IMR-90 (cell line): Measurements from ENCODE around the gene C1orf105. TPM values are rescaled to one million over a fixed set of nuclear protein-coding genes. Genes with fewer than 3 reads are reported as not detected.

Experiments
- ATAC-seq: fragments of 200-7000 bp; cut with Tn5 transposase; 2 replicates; pipeline ENCODE4 v1.9.1; 2020; ENCODE audit warnings: low read depth, mild to moderate bottlenecking, moderate library complexity
- BruUV-seq: library from RNA; stranded (reverse); fragments of 400-500 nt; replicated peaks from 2 replicates; lab custom pipeline; 2021; lab: Mats Ljungman, UMichigan
- CTCF ChIA-PET: fragments of 300-600 bp; formaldehyde crosslinking; extraction: SDS; loops from one replicate; lab custom pipeline; 2021; ENCODE audit warnings: antibody characterized with exemption; lab: Yijun Ruan, JAX
- POLR2A ChIA-PET: fragments of 300-600 bp; sonication (Branson Sonifier 250); formaldehyde crosslinking; loops from one replicate; lab custom pipeline; 2022; ENCODE audit warnings: antibody characterized with exemption; ENCODE audit not compliant: unreplicated experiment; lab: Charles Lee
- DNase-seq: peaks from one replicate; pipeline ENCODE4 v3.0.0; 2013
- H2AFZ ChIP-seq: replicated peaks from 2 replicates; pipeline ENCODE3; 2013; ENCODE audit warnings: low read length, mild to moderate bottlenecking; ENCODE audit not compliant: poor library complexity
- H2AK5ac ChIP-seq: 2 replicates; pipeline ENCODE4 v1.6.1; 2013; ENCODE audit warnings: low read depth, low read length, inconsistent platforms
- H2AK9ac ChIP-seq: replicated peaks from 2 replicates; pipeline ENCODE3; 2013; ENCODE audit warnings: mild to moderate bottlenecking, low read depth, low read length, moderate library complexity; ENCODE audit not compliant: poor library complexity
- H2BK120ac ChIP-seq: 2 replicates; pipeline ENCODE4 v1.6.1; 2013; ENCODE audit warnings: low read depth, low read length, inconsistent platforms
- H2BK15ac ChIP-seq: 3 replicates; pipeline ENCODE4 v1.6.1; 2013; ENCODE audit warnings: low read depth, low read length, inconsistent platforms
- H2BK20ac ChIP-seq: 2 replicates; pipeline ENCODE4 v1.6.1; 2013; ENCODE audit warnings: low read depth, mild to moderate bottlenecking, inconsistent platforms, low read length, moderate library complexity
- H2BK5ac ChIP-seq: 2 replicates; pipeline ENCODE4 v1.6.1; 2013; ENCODE audit warnings: mild to moderate bottlenecking, low read depth, low read length, inconsistent platforms; ENCODE audit not compliant: poor library complexity, severe bottlenecking
- H3K14ac ChIP-seq: replicated peaks from 2 replicates; pipeline ENCODE4 v1.6.1; 2013; ENCODE audit warnings: low read depth, low read length, inconsistent platforms
- H3K18ac ChIP-seq: 2 replicates; pipeline ENCODE4 v1.6.1; 2013; ENCODE audit warnings: low read depth, low read length, control low read depth
- H3K23ac ChIP-seq: 2 replicates; pipeline ENCODE4 v1.6.1; 2013; ENCODE audit warnings: low read depth, low read length, inconsistent platforms
- H3K27ac ChIP-seq: 2 replicates; pipeline ENCODE4 v1.5.1; 2013; ENCODE audit warnings: mild to moderate bottlenecking, control low read depth, low read length; ENCODE audit not compliant: insufficient read depth
- H3K27me3 ChIP-seq: 2 replicates; pipeline ENCODE4 v1.6.1; 2013; ENCODE audit warnings: low read length; ENCODE audit not compliant: control insufficient read depth, insufficient read depth
- H3K36me3 ChIP-seq: 2 replicates; pipeline ENCODE4 v1.6.1; 2013; ENCODE audit warnings: low read length, mixed read lengths; ENCODE audit not compliant: control insufficient read depth, insufficient read depth
- H3K4ac ChIP-seq: 2 replicates; pipeline ENCODE4 v1.6.1; 2013; ENCODE audit warnings: low read depth, low read length, inconsistent platforms
- H3K4me1 ChIP-seq: 2 replicates; pipeline ENCODE4 v1.6.1; 2013; ENCODE audit warnings: low read length, mixed read lengths; ENCODE audit not compliant: control insufficient read depth, insufficient read depth
- H3K4me2 ChIP-seq: 2 replicates; pipeline ENCODE4 v1.6.1; 2013; ENCODE audit warnings: low read depth, mild to moderate bottlenecking, control low read depth, low read length, moderate library complexity
- H3K4me3 ChIP-seq: 2 replicates; pipeline ENCODE4 v1.5.1; 2013; ENCODE audit warnings: low read depth, mild to moderate bottlenecking, control low read depth, low read length, moderate library complexity; ENCODE audit not compliant: insufficient read depth
- H3K56ac ChIP-seq: 2 replicates; pipeline ENCODE4 v1.6.1; 2013; ENCODE audit warnings: low read length, inconsistent platforms; ENCODE audit not compliant: insufficient read depth; ENCODE audit errors: extremely low read depth
- H3K79me1 ChIP-seq, 2 experiments: 2 replicates each; pipeline ENCODE4 v1.6.1; 2013; ENCODE audit warnings: low read length in 2 of 2, inconsistent platforms in 1 of 2, low read depth in 1 of 2
- H3K9ac ChIP-seq: 2 replicates; pipeline ENCODE4 v1.6.1; 2013; ENCODE audit warnings: low read depth, low read length, control low read depth
- H3K9me1 ChIP-seq: 2 replicates; pipeline ENCODE4 v1.6.1; 2013; ENCODE audit warnings: low read length, inconsistent platforms; ENCODE audit not compliant: insufficient read depth
- H3K9me3 ChIP-seq: 2 replicates; pipeline ENCODE4 v1.6.1; 2013; ENCODE audit warnings: low read length; ENCODE audit not compliant: control insufficient read depth, insufficient read depth
- H4K20me1 ChIP-seq: 2 replicates; pipeline ENCODE4 v1.6.1; 2013; ENCODE audit warnings: low read length, inconsistent platforms; ENCODE audit not compliant: insufficient read depth
- H4K5ac ChIP-seq: 2 replicates; pipeline ENCODE4 v1.6.1; 2013; ENCODE audit warnings: mild to moderate bottlenecking, low read depth, low read length, control low read depth
- H4K8ac ChIP-seq, 2 experiments: 2 replicates each; pipeline ENCODE4 v1.6.1; 2013; ENCODE audit warnings: low read depth in 2 of 2, low read length in 2 of 2, control low read depth in 1 of 2, inconsistent platforms in 1 of 2
- H4K91ac ChIP-seq: 2 replicates; pipeline ENCODE4 v1.6.1; 2013; ENCODE audit warnings: low read depth, low read length, inconsistent platforms; ENCODE audit not compliant: insufficient read depth
- MAFK ChIP-seq: IDR thresholded peaks from 2 replicates; pipeline ENCODE4 v1.6.1; 2012; ENCODE audit warnings: low read depth, low read length, improper control_type of control experiment
- RFX5 ChIP-seq: IDR thresholded peaks from 2 replicates; pipeline ENCODE4 v1.8.0; 2012; ENCODE audit warnings: low read depth, mild to moderate bottlenecking, low read length, moderate library complexity
- SMC3 ChIP-seq: fragments of 150-350 bp; IDR thresholded peaks from 2 replicates; pipeline ENCODE4 v1.6.1; 2016; ENCODE audit warnings: low read depth, mild to moderate bottlenecking, antibody characterized with exemption, low read length, moderate library complexity
- WGBS, 2 experiments: methylation state at CpG; one replicate each; pipeline versions ENCODE4 v1.1.5 to v1.1.7; 2013; ENCODE audit warnings: missing lambda C conversion rate in 2 of 2; ENCODE audit not compliant: insufficient read length in 1 of 2; ENCODE audit errors: extremely low coverage in 2 of 2; 5-methylcytosine and 5-hydroxymethylcytosine counted together
- dilution Hi-C: fragments of 300-500 bp; cut with HindIII; formaldehyde crosslinking; loops from one replicate; pipeline ENCODE4 v1.14.3; 2018; ENCODE audit warnings: low sequenced_read_pairs; ENCODE audit not compliant: unreplicated experiment
- in situ Hi-C: fragments of 300-500 bp; cut with MboI; formaldehyde crosslinking; loops from 3 replicates; pipeline ENCODE4 v1.14.3; 2019; ENCODE audit warnings: low sequenced_read_pairs, inconsistent platforms, mixed read lengths
- intact Hi-C: fragments of 100-400 bp; cut with micrococcal nuclease; formaldehyde crosslinking; loops from 2 replicates; pipeline ENCODE4 v1.10.0; 2022
- polyA plus RNA-seq, 3 experiments: library from polyadenylated mRNA; depleted of rRNA; stranded (reverse); fragments of >200 nt; gene quantifications; 2 replicates each; pipeline ENCODE4 v1.2.3, GENCODE V29; 2012; ENCODE audit warnings: low replicate concordance in 1 of 3
- total RNA-seq: library from RNA; depleted of rRNA; stranded (reverse); fragments of >200 nt; gene quantifications from 2 replicates; pipeline ENCODE4 v1.2.3, GENCODE V29; 2012
- TF ChIP-seq, protein P1 (sequence below): fragments of 150-350 bp; IDR thresholded peaks from 2 replicates; pipeline ENCODE4 v1.6.1; 2016; ENCODE audit warnings: low read depth, mild to moderate bottlenecking, low read length, moderate library complexity, borderline replicate concordance
- TF ChIP-seq, protein P2 (sequence below): fragments of 150-350 bp; IDR thresholded peaks from 2 replicates; pipeline ENCODE4 v1.6.1; 2017; ENCODE audit warnings: mild to moderate bottlenecking, antibody characterized with exemption, low read length, low read depth
- TF ChIP-seq, protein P3 (sequence below): conservative IDR thresholded peaks from 2 replicates; pipeline ENCODE4 v1.5.1; 2012; ENCODE audit warnings: mild to moderate bottlenecking, low read depth, low read length, improper control_type of control experiment

C1orf105 gene
- total and polyA plus RNA-seq, 2 of the 4 experiments (the other 2 are of a cell fraction) = not detected

DNA sequence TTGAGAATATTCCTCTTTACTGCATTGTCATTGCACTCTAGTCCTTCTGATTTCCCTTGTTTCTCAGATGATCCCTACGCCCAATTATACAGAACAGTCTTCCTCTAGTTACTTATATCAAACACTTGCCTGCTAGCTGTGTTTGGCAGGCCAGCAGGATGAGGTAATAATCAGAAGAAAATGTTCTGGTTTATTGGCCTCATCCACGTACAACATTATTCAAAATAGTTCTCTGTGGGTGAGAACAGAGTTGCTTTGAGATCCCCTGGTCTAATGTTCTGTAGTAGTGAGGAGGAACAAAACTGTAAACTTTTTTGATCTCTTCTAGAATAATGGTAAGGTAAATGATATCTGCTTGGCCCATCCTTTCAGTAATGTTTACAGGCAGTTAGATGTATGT is 22.3 kb upstream of the C1orf105 start:
- Histone ChIP-seq H2BK5ac (no peak overlapping the region), H4K91ac (no peak overlapping the region), H2AK9ac (no peak overlapping the region), H3K9me3 (no peaks in the 10 kb centered on the region), H2BK15ac (peak overlapping the region; percentile 28; the same call in 1 of the 3 replicates), H3K36me3 (no peaks in the 10 kb centered on the region), H3K9ac (no peak overlapping the region), H3K4me2 (no peak overlapping the region), H4K5ac (peak overlapping the region; percentile 29; the same call in 1 of the 2 replicates), H3K4me3 (no peak overlapping the region), H3K56ac (no peak overlapping the region), H3K23ac (no peak overlapping the region), H2AFZ (no peak overlapping the region), H3K4ac (peak overlapping the region; percentile 31; the same call in 1 of the 2 replicates), H2BK20ac (peak overlapping the region; percentile 57; the same call in 1 of the 2 replicates), H3K14ac (no peak overlapping the region), H2BK120ac (peak overlapping the region; percentile 60; the same call in 1 of the 2 replicates), H3K27ac (no peak overlapping the region), H2AK5ac (no peak overlapping the region), H3K9me1 (no peaks in the 10 kb centered on the region), H3K4me1 (peaks cover 4% of the 10 kb centered on the region), H3K18ac (peak overlapping the region; percentile 40), H3K27me3 (no peaks in the 10 kb centered on the region), H4K8ac (no peak overlapping the region), H3K79me1 (no peaks in the 10 kb centered on the region), H4K20me1 (no peaks in the 10 kb centered on the region)
- intact Hi-C loops = loop anchor here (2.0 to 5.0 kb wide), 4 partner anchors 75 to 141 kb away; no protein-coding TSS in a partner anchor
- ChIA-PET CTCF (interaction anchor here (1.1 to 1.6 kb wide), 2 partner anchors 253 to 396 kb away, joined by 3 to 4 read pairs; no protein-coding TSS in a partner anchor), POLR2A (no interaction called here)
- DNase-seq (peak; percentile 18), ATAC-seq (no peak)
- dilution Hi-C loops = no loop called here
- in situ Hi-C loops = loop anchor here (10.0 kb wide), 1 partner anchor 253 kb away; no protein-coding TSS in a partner anchor
- WGBS, 2 experiments = no CpG with 5 or more reads among the region's 2 CpGs
- BruUV-seq = no TSS peak
- TF ChIP-seq, protein P1, sequence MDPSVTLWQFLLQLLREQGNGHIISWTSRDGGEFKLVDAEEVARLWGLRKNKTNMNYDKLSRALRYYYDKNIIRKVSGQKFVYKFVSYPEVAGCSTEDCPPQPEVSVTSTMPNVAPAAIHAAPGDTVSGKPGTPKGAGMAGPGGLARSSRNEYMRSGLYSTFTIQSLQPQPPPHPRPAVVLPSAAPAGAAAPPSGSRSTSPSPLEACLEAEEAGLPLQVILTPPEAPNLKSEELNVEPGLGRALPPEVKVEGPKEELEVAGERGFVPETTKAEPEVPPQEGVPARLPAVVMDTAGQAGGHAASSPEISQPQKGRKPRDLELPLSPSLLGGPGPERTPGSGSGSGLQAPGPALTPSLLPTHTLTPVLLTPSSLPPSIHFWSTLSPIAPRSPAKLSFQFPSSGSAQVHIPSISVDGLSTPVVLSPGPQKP = no peak
- TF ChIP-seq MAFK = no peak
- TF ChIP-seq, protein P2, sequence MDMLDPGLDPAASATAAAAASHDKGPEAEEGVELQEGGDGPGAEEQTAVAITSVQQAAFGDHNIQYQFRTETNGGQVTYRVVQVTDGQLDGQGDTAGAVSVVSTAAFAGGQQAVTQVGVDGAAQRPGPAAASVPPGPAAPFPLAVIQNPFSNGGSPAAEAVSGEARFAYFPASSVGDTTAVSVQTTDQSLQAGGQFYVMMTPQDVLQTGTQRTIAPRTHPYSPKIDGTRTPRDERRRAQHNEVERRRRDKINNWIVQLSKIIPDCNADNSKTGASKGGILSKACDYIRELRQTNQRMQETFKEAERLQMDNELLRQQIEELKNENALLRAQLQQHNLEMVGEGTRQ = no peak
- no peak for TF ChIP-seq SMC3
- no peak for TF ChIP-seq RFX5
- TF ChIP-seq, protein P3, sequence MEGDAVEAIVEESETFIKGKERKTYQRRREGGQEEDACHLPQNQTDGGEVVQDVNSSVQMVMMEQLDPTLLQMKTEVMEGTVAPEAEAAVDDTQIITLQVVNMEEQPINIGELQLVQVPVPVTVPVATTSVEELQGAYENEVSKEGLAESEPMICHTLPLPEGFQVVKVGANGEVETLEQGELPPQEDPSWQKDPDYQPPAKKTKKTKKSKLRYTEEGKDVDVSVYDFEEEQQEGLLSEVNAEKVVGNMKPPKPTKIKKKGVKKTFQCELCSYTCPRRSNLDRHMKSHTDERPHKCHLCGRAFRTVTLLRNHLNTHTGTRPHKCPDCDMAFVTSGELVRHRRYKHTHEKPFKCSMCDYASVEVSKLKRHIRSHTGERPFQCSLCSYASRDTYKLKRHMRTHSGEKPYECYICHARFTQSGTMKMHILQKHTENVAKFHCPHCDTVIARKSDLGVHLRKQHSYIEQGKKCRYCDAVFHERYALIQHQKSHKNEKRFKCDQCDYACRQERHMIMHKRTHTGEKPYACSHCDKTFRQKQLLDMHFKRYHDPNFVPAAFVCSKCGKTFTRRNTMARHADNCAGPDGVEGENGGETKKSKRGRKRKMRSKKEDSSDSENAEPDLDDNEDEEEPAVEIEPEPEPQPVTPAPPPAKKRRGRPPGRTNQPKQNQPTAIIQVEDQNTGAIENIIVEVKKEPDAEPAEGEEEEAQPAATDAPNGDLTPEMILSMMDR = no peak
